Germinal center (tissue), 1 donor: ENCODE results near the gene ITGA7.

Experiments
- DNase-seq: peaks from one replicate; pipeline ENCODE4 v3.0.0; 2012; ENCODE audit warnings: mixed read lengths, low spot score

Gene ITGA7

DNA sequence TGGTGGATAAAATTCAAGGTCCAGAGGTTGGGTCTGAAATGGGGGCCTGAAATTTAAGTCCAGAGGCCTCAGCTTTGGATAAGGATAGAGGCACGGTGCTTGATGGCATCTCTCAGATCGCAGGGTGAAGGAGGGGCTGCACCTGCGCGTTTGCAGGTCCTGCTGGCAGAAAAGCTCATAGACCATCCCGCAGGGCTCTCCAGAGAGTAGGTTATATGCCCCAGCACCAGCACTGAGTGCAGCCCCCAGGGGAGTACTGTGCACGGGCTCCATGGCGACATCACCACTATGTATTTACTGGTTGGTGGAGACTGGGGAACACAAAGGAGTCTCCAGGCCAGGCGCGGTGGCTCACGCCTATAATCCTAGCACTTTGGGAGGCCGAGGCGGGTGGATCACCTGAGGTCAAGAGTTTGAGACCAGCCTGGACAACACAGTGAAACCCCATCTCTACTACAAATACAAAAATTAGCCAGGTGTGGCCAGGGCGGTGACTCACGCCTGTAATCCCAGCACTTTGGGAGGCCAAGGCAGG lies 25.4 kb upstream of the ITGA7 start:
- DNase-seq = no peak

- DNase-seq = no peak
Measured at GRCh38 chr12:55732288-55732687, 24.6 kb upstream of the ITGA7 start.

GRCh38 chr12:55729819-55730818 lies 22.4 kb upstream of the ITGA7 start:
- DNase-seq = peak; percentile 45

DNA sequence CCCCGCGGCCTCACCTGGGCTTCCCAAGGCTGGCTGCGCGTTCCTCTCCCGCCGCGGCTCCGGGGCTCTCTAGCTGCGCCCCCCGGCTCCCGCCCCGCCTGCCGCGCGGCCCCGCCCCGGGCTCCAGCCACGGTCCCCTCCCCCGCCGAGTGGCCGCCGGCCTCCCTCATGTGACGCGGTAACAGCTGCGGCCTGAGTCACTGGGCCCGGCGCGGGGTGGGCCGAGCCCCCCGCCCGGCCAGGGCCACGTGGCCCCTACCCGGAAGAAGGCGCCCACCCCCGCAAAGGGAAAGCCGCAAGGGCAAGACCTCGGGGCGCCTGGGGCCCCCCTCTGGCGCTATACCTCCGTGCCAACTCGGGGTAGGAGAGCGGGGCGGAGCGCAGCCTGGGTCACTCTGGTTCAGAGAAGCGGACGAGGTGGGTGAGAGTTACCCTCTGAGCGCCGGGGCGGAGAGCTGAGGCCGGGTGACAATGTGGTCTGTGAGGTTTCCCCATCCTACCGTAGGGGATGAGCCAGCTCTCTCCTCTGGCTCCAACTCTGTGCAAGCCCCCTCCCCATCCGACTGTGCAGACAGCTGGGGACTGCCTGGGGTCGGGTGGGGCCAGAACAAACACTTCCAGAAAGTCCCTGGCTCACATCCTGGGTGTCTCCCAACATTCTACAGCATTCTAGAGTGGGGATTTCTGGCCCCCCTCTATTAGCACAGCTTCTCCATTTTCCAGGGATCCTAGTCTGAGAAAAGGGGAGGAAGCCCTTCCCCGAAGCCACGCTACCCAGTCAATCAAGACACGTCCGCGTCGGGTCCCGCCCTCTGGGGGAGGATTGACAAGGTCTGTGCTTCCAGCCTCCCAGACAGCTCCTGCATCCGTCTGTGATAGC lies 21.5 kb upstream of the ITGA7 start, which contains the start of gene CD63:
Gene CD63 (minus strand): TSS at position 71 of the 880 bp plus-strand sequence. CDS start 668 bp downstream, outside the sequence.
- DNase-seq = peak; percentile 75

DNA sequence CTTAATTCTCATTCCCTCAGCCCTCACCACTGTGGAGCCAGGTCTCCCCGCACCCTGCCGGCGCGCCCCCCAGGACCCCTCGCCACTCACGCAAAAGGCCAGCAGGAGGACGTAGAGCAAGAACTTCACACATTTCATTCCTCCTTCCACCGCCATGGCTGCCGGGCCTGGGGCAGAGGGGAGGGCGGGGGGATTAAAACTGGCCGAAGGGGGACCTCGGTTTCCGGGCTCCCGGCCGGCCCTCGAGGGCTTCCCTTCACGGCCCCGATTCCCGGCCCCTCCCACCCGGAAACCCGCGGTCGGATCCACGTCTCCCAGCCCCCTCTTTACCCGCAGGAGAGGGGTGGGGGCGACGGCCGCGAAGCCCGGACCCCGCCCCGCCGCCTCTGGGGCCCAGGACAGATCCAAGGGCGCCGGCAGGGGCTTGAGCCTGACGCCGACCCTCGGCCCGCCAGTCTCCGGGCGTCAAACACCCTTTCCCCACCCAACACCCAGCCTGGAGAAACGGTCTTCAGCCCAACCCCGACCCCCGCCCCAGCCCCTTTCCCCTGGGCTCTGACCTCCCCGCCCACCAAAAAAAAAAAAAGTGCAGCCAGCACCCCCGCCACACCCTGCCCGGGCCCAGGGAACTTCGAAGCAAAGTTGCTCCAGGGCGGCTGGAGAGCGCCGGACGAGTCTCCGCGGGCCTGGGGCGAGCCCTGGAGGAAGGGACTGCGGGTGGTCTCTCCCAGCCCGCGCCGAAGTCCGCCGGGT lies 20.7 kb upstream of the ITGA7 start:
- DNase-seq = peak; percentile 35

- DNase-seq = no peak
Measured at GRCh38 chr12:55727643-55728185, 20.0 kb upstream of the ITGA7 start.

DNA sequence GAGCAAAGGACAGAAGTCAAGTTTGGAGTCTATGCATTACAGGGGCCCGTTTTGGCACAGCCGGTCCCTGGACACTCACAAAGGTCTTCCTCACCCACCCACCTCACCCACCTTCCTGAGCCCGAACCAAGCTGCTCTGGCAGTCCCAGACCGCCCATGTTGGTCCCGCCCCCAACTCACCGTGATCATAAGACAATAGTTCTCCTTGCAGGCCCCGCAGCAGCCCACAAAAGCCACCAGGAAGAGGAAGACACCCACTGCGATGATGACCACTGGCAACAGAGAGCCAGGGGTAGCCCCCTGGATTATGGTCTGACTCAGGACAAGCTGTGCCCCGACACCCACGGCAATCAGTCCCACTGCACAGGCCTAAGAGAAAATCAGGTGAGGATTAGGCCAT lies 19.3 kb upstream of the ITGA7 start:
- no peak for DNase-seq

GRCh38 chr12:55725556-55725955 lies 17.9 kb upstream of the ITGA7 start:
- DNase-seq = no peak

GRCh38 chr12:55724940-55725309 lies 17.2 kb upstream of the ITGA7 start:
- DNase-seq = no peak

- DNase-seq = peak; percentile 68
Measured at GRCh38 chr12:55724226-55724939, 16.7 kb upstream of the ITGA7 start.

- DNase-seq = no peak
Measured at GRCh38 chr12:55723516-55724225, 16.0 kb upstream of the ITGA7 start.

DNA sequence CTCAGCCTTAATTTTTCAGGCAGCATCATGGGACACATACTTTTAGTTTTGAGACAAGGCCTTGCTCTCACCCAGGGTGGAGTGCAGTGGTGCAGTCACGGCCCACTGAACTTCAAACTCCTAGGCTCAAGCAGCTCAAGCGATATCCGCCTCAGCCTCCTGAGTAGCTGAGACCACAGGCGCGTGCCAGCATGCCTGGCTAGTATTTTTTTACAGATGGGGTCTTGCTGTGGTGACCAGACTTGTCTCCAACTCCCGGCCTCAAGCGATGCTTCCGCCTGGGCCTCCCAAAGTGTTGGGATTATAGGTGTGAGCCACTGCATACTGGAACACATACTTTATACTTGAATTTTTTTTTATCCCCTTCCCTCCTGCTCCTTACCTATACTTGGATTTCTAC lies 15.2 kb upstream of the ITGA7 start:
- DNase-seq = no peak

DNA sequence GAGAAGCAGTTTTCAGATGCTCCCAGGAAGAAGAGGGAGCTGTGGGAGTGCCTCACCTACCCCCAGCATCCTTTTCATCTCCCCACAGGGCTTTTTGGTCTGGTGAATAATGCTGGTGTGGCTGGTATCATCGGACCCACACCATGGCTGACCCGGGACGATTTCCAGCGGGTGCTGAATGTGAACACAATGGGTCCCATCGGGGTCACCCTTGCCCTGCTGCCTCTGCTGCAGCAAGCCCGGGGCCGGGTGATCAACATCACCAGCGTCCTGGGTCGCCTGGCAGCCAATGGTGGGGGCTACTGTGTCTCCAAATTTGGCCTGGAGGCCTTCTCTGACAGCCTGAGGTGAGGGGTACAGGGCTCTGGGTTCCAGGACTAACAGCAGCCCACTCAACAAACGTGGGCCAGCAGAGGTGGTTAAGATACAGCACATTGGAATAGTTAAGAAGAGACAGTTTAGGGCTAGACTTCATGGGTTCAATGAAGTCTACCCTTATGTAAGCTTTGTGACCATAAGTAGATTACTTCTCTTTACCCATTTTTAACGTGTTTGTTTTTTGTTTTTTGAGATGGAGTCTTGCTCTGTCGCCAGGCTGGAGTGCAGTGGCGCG lies 14.0 kb upstream of the ITGA7 start:
- DNase-seq = no peak

- no peak for DNase-seq
Measured at GRCh38 chr12:55720894-55721444, 13.3 kb upstream of the ITGA7 start.

- no peak for DNase-seq
Measured at GRCh38 chr12:55720071-55720564, 12.4 kb upstream of the ITGA7 start, which contains the start of gene RDH5. RDH5 (plus strand) TSS chr12:55720393; CDS start chr12:55721185, 792 bp downstream.

- DNase-seq = no peak
Measured at GRCh38 chr12:55719371-55719770, 11.7 kb upstream of the ITGA7 start.

- no peak for DNase-seq
Measured at GRCh38 chr12:55718624-55719275, 11.0 kb upstream of the ITGA7 start.

GRCh38 chr12:55718015-55718414 lies 10.3 kb upstream of the ITGA7 start:
- no peak for DNase-seq
